ENCODE measurements around the gene FN1. TPM values are rescaled to one million over a fixed set of nuclear protein-coding genes. Genes with fewer than 3 reads are reported as not detected.

FN1 gene
- polyA plus RNA-seq, 2 of the 4 experiments (the other 2 are of a cell fraction): 203 to 500 TPM

DNA sequence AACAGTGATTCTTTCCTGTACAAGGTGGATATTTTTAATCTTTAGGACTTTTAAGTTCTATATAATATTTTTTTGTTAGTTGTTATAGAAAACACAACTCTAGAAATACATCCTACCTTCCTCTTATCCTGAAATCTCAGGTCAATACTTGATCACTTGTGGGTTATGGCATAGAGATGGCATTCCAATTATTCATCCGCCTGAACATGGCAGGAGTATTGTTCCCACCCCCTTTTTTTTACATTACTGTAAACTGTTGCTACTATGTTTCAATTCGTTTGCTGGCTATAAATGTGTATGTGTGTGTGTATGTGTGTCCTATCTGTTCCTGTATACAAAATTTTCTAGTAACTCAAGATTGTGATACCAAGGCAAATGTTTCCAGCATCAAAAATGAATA, 43.3 kb upstream of the FN1 start:
- no peak for ATAC-seq
- Histone ChIP-seq H3K4me1 (no peaks in the 10 kb centered on the region), H3K4me2 (no peak overlapping the region), H3K27ac (no peak overlapping the region), H3K4me3 (no peak overlapping the region), H3K9me3 (no peaks in the 10 kb centered on the region)
- ChIA-PET POLR2A (no interaction called here), CTCF (no interaction called here)
- no peak for FAIRE-seq
- TF ChIP-seq FOSL2 (IDR thresholded peaks at IDR 0.05): no peak
- no peak for TF ChIP-seq FOSL2 (CRISPR knock-in tag; IDR thresholded peaks at IDR 0.05)
- TF ChIP-seq ZSCAN20 (CRISPR knock-in tag; IDR thresholded peaks at IDR 0.05): no peak
- TF ChIP-seq HMGXB4 (CRISPR knock-in tag; IDR thresholded peaks at IDR 0.05; ENCODE audit: borderline replicate concordance): no peak
- no peak for TF ChIP-seq HDAC2 (IDR thresholded peaks at IDR 0.05)
- TF ChIP-seq FOSB (CRISPR knock-in tag; IDR thresholded peaks at IDR 0.05): no peak
- no peak for TF ChIP-seq NFE2L2 (conservative IDR thresholded peaks at IDR 0.05; ENCODE audit: low read length)
- no peak for TF ChIP-seq POLR2A (IDR thresholded peaks at IDR 0.05; ENCODE audit: low read length)
- no peak for TF ChIP-seq HOXB5 (CRISPR knock-in tag; IDR thresholded peaks at IDR 0.05)
- TF ChIP-seq MYC (IDR thresholded peaks at IDR 0.05; ENCODE audit: borderline replicate concordance, low read length): no peak
- no peak for TF ChIP-seq RCOR1 (IDR thresholded peaks at IDR 0.05; ENCODE audit: low read depth, low read length)
- TF ChIP-seq HOXA7 (CRISPR knock-in tag; IDR thresholded peaks at IDR 0.05): no peak
- TF ChIP-seq SREBF2 (IDR thresholded peaks at IDR 0.05): no peak
- no peak for DNase-seq (ENCODE audit: low read depth in 1 of 2, low spot score in 1 of 2)
- WGBS (ENCODE audit: missing lambda C conversion rate): 61% methylated on average over 2 of the region's 2 CpGs

DNA sequence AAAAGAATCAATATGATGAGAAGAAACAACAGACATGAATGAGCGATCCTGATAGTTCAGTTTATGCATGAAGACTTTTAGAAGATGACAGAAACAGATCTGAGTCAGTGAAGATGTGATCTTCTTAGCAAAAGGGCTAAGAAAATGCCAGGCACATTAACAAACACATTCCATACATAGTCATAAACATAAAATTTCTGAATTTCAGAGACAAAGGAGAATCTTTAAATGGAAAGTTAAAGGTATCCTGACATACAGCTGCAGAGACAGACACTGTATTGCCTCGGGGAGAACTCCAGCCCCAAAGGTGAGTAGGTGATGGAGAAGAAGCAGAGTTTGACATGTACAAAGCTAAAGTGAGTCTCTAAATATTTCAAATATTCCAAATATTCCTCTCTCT, 40.6 kb upstream of the FN1 start:
- ATAC-seq: no peak
- Histone ChIP-seq H3K9me3 (no peaks in the 10 kb centered on the region), H3K27ac (no peak overlapping the region), H3K4me1 (no peaks in the 10 kb centered on the region), H3K4me3 (no peak overlapping the region), H3K4me2 (no peak overlapping the region)
- WGBS (ENCODE audit: missing lambda C conversion rate): 53% methylated on average over 2 of the region's 2 CpGs
- CTCF ChIA-PET: no interaction called here
- no peak for FAIRE-seq
- POLR2A ChIA-PET: no interaction called here
- no peak for DNase-seq (ENCODE audit: low read depth in 1 of 2, low spot score in 1 of 2)
- TF ChIP-seq EHF (CRISPR knock-in tag; IDR thresholded peaks at IDR 0.05) (no peak), JUN (IDR thresholded peaks at IDR 0.05) (no peak), MYC (IDR thresholded peaks at IDR 0.05; ENCODE audit: borderline replicate concordance, low read length) (no peak), NPAS2 (CRISPR knock-in tag; IDR thresholded peaks at IDR 0.05; ENCODE audit: borderline replicate concordance) (no peak)

DNA sequence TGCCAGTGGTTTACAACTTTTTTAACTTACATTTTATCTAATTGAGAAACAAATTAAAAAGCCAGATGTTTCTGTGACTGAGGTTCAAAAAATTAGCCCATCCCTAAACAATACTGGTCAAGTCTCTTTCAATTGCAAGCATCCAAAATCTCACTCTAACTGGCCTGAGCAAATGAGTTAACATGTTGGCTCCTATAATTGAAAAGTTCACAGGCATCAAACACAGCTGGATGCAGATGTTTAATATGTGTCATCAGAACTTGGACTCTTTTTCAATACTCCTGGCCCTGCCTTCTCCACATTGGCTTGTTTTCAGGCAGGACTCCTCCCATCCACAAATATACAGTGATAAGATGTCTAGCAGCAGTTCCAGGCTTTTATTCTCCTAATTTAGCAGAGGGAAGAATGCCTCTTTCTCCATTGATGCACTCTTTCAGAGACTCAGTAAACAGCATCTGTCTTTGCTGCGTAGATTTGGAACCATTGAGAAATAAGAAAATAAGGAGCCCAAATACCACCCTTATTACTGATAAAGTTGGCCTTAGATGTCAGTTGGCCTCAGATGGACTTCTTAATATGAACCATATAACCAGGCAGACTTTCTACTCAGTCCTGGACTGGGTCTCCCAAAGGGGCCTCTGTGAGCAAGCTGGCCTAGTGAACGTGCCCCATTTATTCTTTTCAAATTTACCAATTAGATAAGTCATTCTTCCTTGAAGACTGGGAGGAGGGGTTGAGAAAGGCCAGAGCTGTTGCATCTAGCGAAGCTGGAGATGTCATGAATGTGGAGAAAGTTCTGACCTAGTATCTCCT, 30.4 kb upstream of the FN1 start:
- WGBS (ENCODE audit: missing lambda C conversion rate): 94% methylated on average over 3 of the region's 3 CpGs
- CTCF ChIA-PET: interaction anchor here (1.0 kb wide), 1 partner anchor 12 kb away, joined by 4 read pairs; no protein-coding TSS in a partner anchor
- POLR2A ChIA-PET: interaction anchor here (0.8 kb wide), 1 partner anchor 12 kb away, joined by 3 read pairs; no protein-coding TSS in a partner anchor
- no peak overlapping the region for H3K4me3 ChIP-seq
- no peak for ATAC-seq
- no peak for DNase-seq (ENCODE audit: low read depth in 1 of 2, low spot score in 1 of 2)
- TF ChIP-seq ZSCAN20 (CRISPR knock-in tag; IDR thresholded peaks at IDR 0.05): no peak
- peaks cover 9% of the 10 kb centered on the region; the same call in 1 of the 3 replicates for H3K4me1 ChIP-seq
- no peaks in the 10 kb centered on the region for H3K9me3 ChIP-seq
- no peak for FAIRE-seq
- no peak overlapping the region for H3K27ac ChIP-seq
- no peak overlapping the region for H3K4me2 ChIP-seq

- no peaks in the 10 kb centered on the region for H3K9me3 ChIP-seq
- H3K27ac ChIP-seq: no peak overlapping the region
- ChIA-PET CTCF (interaction anchor here (1.0 to 1.1 kb wide), 1 partner anchor 11 kb away, joined by 3 to 4 read pairs; no protein-coding TSS in a partner anchor), POLR2A (no interaction called here)
- ATAC-seq: no peak
- TF ChIP-seq BHLHE40 (IDR thresholded peaks at IDR 0.05; ENCODE audit: low read depth, low read length): no peak
- no peak for TF ChIP-seq RFX5 (IDR thresholded peaks at IDR 0.05)
- TF ChIP-seq RCOR1 (IDR thresholded peaks at IDR 0.05; ENCODE audit: low read depth, low read length): no peak
- TF ChIP-seq HOXA7 (CRISPR knock-in tag; IDR thresholded peaks at IDR 0.05): no peak
- TF ChIP-seq CEBPB (IDR thresholded peaks at IDR 0.05): no peak
- TF ChIP-seq JUN (IDR thresholded peaks at IDR 0.05): no peak
- TF ChIP-seq TFCP2L1 (CRISPR knock-in tag; IDR thresholded peaks at IDR 0.05): no peak
- no peak for TF ChIP-seq CBX2 (IDR thresholded peaks at IDR 0.05; ENCODE audit: borderline replicate concordance, low read depth)
- TF ChIP-seq KDM1A (IDR thresholded peaks at IDR 0.05; ENCODE audit: low read depth): no peak
- H3K4me1 ChIP-seq: peaks cover 20% of the 10 kb centered on the region
- 75% methylated on average over 2 of the region's 2 CpGs for WGBS (ENCODE audit: missing lambda C conversion rate)
- no peak for FAIRE-seq
- DNase-seq (ENCODE audit: low read depth in 1 of 2, low spot score in 1 of 2): peak in 1 of 2 experiments; percentile 13
- no peak overlapping the region for H3K4me2 ChIP-seq
- no peak overlapping the region for H3K4me3 ChIP-seq
Observed at GRCh38 chr2:215465256-215465655, 29.4 kb upstream of the FN1 start.

Data from A549 (cell line).